A549 (cell line): ENCODE measurements around the gene MAST2. TPM values are rescaled to one million over a fixed set of nuclear protein-coding genes. Genes with fewer than 3 reads are reported as not detected.

Source experiments
- ATAC-seq, 2 experiments: fragments of 200-7000 bp in 1 of 2; fragments of >200 bp in 1 of 2; cut with Nextera tagmentation in 1 of 2; cut with Tn5 transposase in 1 of 2; 3 replicates each; pipeline versions ENCODE4 v1.8.0 to v1.9.1; 2018 to 2020; ENCODE audit warnings: mild to moderate bottlenecking in 1 of 2, moderate library complexity in 1 of 2
- CTCF ChIA-PET: fragments of 300-600 bp; sonication (Branson Sonifier 250); formaldehyde crosslinking; extraction: SDS; loops from one replicate; lab custom pipeline; 2021; ENCODE audit warnings: antibody characterized with exemption, inconsistent platforms; lab: Yijun Ruan, JAX
- POLR2A ChIA-PET: fragments of 350-600 bp; formaldehyde crosslinking; extraction: SDS; loops from one replicate; lab custom pipeline; 2021; ENCODE audit warnings: antibody characterized with exemption, inconsistent platforms; lab: Yijun Ruan, JAX
- DNase-seq, 2 experiments: peaks; one replicate each; pipeline versions ENCODE4 v3.0.0 to v3.0.0-alpha.2; 2011 to 2016; ENCODE audit warnings: low read depth in 1 of 2, low spot score in 1 of 2
- FAIRE-seq: peaks from 2 replicates; lab custom pipeline; 2011; peaks lifted over from hg19 to GRCh38; lab: Jason Lieb, UNC
- H3K27ac ChIP-seq, 2 experiments: fragments of >200 bp; sonication (Bioruptor Twin); formaldehyde crosslinking; 3 replicates each; pipeline ENCODE4 v1.5.1; 2016 to 2017
- H3K4me1 ChIP-seq: fragments of >200 bp; sonication (Bioruptor Twin); formaldehyde crosslinking; 3 replicates; pipeline ENCODE4 v1.6.1; 2016
- H3K4me2 ChIP-seq: fragments of >200 bp; sonication (Bioruptor Twin); formaldehyde crosslinking; 3 replicates; pipeline ENCODE4 v1.6.1; 2016
- H3K4me3 ChIP-seq: fragments of >200 bp; sonication (Bioruptor Twin); formaldehyde crosslinking; 3 replicates; pipeline ENCODE4 v1.5.1; 2016
- H3K9me3 ChIP-seq: fragments of >200 bp; sonication (Bioruptor Twin); formaldehyde crosslinking; 3 replicates; pipeline ENCODE4 v1.6.1; 2016
- CBX8 ChIP-seq: fragments of 200-600 bp; sonication (generic); IDR thresholded peaks from 2 replicates; pipeline ENCODE4 v1.6.1; 2016
- CEBPB ChIP-seq, 2 experiments: fragments of >200 bp in 1 of 2; sonication (Bioruptor Twin) in 1 of 2; formaldehyde crosslinking in 1 of 2; IDR thresholded peaks; 2 replicates each; pipeline ENCODE4 v1.6.1; 2012 to 2016
- CHD4 ChIP-seq: fragments of 200-600 bp; sonication (generic); IDR thresholded peaks from 2 replicates; pipeline ENCODE4 v1.6.1; 2016; ENCODE audit warnings: antibody characterized with exemption, mild to moderate bottlenecking, borderline replicate concordance
- FOSL2 ChIP-seq, 2 experiments: fragments of 450-650 bp in 1 of 2; fragments of >200 bp in 1 of 2; sonication (Bioruptor Twin) in 1 of 2; formaldehyde crosslinking; IDR thresholded peaks; 2 replicates each; pipeline versions ENCODE4 v1.5.0 to v1.6.1; 2016 to 2020; ENCODE audit warnings: mild to moderate bottlenecking in 1 of 2, moderate library complexity in 1 of 2
- FOXS1 ChIP-seq: fragments of 250-450 bp; sonication (Bioruptor Pico); IDR thresholded peaks from 2 replicates; pipeline ENCODE4 v1.5.0; 2020; ENCODE audit warnings: mild to moderate bottlenecking, moderate library complexity
- JUN ChIP-seq, 2 experiments: fragments of >200 bp; sonication (Bioruptor Twin); formaldehyde crosslinking; IDR thresholded peaks; 2 replicates in 1 of 2; 3 replicates in 1 of 2; pipeline ENCODE4 v1.6.1; 2016 to 2017
- MAZ ChIP-seq: fragments of 150-350 bp; IDR thresholded peaks from 2 replicates; pipeline ENCODE4 v1.6.1; 2014; ENCODE audit warnings: antibody characterized with exemption, low read depth, low read length, borderline replicate concordance
- MYC ChIP-seq: IDR thresholded peaks from 2 replicates; pipeline ENCODE4 v1.6.1; 2012; ENCODE audit warnings: mild to moderate bottlenecking, inconsistent platforms, low read length, improper control_type of control experiment, borderline replicate concordance
- NPAS2 ChIP-seq: fragments of 250-450 bp; sonication (Bioruptor Pico); IDR thresholded peaks from 2 replicates; pipeline ENCODE4 v1.8.0; 2022; ENCODE audit warnings: mild to moderate bottlenecking, moderate library complexity, borderline replicate concordance
- NR3C1 ChIP-seq: fragments of >200 bp; sonication (Bioruptor Twin); formaldehyde crosslinking; IDR thresholded peaks from 3 replicates; pipeline ENCODE4 v1.6.1; 2017
- POLR2AphosphoS2 ChIP-seq: conservative IDR thresholded peaks from 2 replicates; pipeline ENCODE4 v1.6.1; 2012; ENCODE audit warnings: low read length, improper control_type of control experiment, inconsistent platforms
- RNF2 ChIP-seq: fragments of 200-600 bp; sonication (generic); IDR thresholded peaks from 2 replicates; pipeline ENCODE4 v1.6.1; 2016; ENCODE audit warnings: low read depth, mild to moderate bottlenecking, antibody characterized with exemption, moderate library complexity, borderline replicate concordance
- TFCP2L1 ChIP-seq: fragments of 250-450 bp; sonication (Bioruptor Pico); IDR thresholded peaks from 2 replicates; pipeline ENCODE4 v1.5.0; 2021; ENCODE audit warnings: mild to moderate bottlenecking
- TP53 ChIP-seq: fragments of 250-450 bp; sonication (Bioruptor Pico); IDR thresholded peaks from 2 replicates; pipeline ENCODE4 v1.5.0; 2021; ENCODE audit warnings: mild to moderate bottlenecking, moderate library complexity
- ZFP36 ChIP-seq: fragments of 450-650 bp; IDR thresholded peaks from 2 replicates; pipeline ENCODE4 v1.6.1; 2014; ENCODE audit warnings: borderline replicate concordance; ENCODE audit not compliant: partially characterized antibody
- WGBS: methylation state at CpG from one replicate; pipeline ENCODE4 v1.1.6; 2017; ENCODE audit errors: missing lambda C conversion rate; 5-methylcytosine and 5-hydroxymethylcytosine counted together
- polyA plus RNA-seq, 4 experiments: library from polyadenylated mRNA; depleted of rRNA in 3 of 4; stranded (reverse); fragments of >200 nt; fragmentation: RNase III in 1 of 4; extraction: RNeasy Plus Mini Kit Qiagen cat#74134 plus additional on column Dnase treatment in 1 of 4; gene quantifications; 2 replicates in 3 of 4; 3 replicates in 1 of 4; pipeline ENCODE4 v1.2.3, GENCODE V29; 2011 to 2017
- TF ChIP-seq, protein P1 (sequence below): IDR thresholded peaks from 2 replicates; pipeline ENCODE4 v1.6.1; 2012
- TF ChIP-seq, protein P2 (sequence below): fragments of >200 bp; sonication (Bioruptor Twin); formaldehyde crosslinking; IDR thresholded peaks from 2 replicates; pipeline ENCODE4 v1.6.1; 2016
- TF ChIP-seq, protein P3 (sequence below): IDR thresholded peaks from 2 replicates; pipeline ENCODE4 v1.6.1; 2012; ENCODE audit warnings: low read depth, borderline replicate concordance
- TF ChIP-seq, protein P4 (sequence below): fragments of 150-350 bp; IDR thresholded peaks from 2 replicates; pipeline ENCODE4 v1.6.1; 2014; ENCODE audit warnings: low read depth, mild to moderate bottlenecking, low read length
- TF ChIP-seq, protein P5 (sequence below): fragments of 250-450 bp; sonication (Bioruptor Pico); IDR thresholded peaks from 2 replicates; pipeline ENCODE4 v1.5.0; 2020; ENCODE audit warnings: low read depth, mild to moderate bottlenecking, moderate library complexity
- TF ChIP-seq, protein P6 (sequence below): fragments of >200 bp; sonication (Bioruptor Twin); formaldehyde crosslinking; IDR thresholded peaks from 3 replicates; pipeline ENCODE4 v1.6.1; 2016
- TF ChIP-seq, protein P7 (sequence below): fragments of >200 bp; sonication (Bioruptor Twin); formaldehyde crosslinking; IDR thresholded peaks from 3 replicates; pipeline ENCODE4 v1.5.1; 2016

MAST2 gene
- polyA plus RNA-seq, 2 of the 4 experiments (the other 2 are of a cell fraction): 19.3 to 20.5 TPM

DNA sequence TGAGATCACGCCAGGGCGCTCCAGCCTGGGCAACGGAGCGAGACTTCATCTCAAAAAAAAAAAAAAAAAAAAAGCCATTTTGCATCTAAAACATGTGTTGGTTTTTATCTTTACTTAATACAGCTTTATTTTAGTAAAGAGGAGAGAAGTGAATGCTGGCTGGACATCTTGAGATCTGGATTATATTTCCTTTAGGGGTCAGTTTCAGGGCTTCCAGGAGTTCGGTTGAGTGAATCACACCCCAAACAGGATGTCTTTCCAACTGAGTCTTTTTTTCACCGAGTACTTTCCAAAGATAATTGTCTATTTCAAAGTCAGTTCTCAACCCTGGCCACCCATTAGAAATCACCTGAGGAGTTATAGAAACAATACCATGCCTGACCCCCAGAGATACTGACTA lies 36.4 kb upstream of the MAST2 start:
- Histone ChIP-seq H3K4me2 (no peak overlapping the region), H3K4me1 (no peaks in the 10 kb centered on the region), H3K4me3 (no peak overlapping the region), H3K9me3 (no peaks in the 10 kb centered on the region)
- POLR2A ChIA-PET: no interaction called here
- CTCF ChIA-PET: no interaction called here
- ATAC-seq: no peak
- WGBS: 88% methylated on average over 6 of the region's 6 CpGs
- TF ChIP-seq, protein P1, sequence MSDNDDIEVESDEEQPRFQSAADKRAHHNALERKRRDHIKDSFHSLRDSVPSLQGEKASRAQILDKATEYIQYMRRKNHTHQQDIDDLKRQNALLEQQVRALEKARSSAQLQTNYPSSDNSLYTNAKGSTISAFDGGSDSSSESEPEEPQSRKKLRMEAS: no peak
- TF ChIP-seq, all 56 proteins: peak for 0
- FAIRE-seq: no peak
- H3K27ac ChIP-seq: no peak overlapping the region
- DNase-seq: no peak

DNA sequence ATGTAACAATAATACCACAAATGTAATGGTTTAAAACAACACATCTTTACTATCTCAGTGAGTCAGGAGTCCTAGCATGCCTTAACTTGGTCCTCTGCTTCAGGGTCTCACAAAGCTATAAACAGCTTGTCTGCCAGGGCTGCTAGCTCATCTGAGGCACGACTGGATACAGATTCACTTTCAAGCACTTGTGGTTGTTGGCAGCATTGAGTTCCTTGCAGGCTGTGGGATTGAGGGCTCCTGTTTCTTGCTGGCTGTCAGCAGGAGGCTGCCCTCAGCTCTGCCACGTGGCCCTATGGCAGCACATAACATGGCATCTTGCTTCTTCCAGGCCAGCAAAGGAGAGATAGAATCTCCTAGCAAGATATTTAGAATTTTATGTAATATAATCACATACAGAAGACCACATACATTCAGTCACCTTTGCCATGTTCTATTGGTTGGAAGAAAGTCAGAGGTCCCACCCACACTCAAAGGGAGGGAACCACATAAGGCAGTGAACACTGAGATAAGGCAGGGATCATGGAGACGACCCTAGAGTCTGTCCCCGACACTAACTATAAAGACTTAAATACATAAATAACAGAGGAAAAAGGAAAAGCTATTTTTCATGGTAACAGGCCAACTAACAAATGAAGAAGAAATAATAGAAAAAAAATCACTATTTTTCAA lies 34.0 kb upstream of the MAST2 start:
- TF ChIP-seq, protein P2, sequence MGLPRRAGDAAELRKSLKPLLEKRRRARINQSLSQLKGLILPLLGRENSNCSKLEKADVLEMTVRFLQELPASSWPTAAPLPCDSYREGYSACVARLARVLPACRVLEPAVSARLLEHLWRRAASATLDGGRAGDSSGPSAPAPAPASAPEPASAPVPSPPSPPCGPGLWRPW: no peak
- TF ChIP-seq TP53 (CRISPR knock-in tag) (no peak), CEBPB (IDR thresholded peaks at IDR 0.05) (no peak), CBX8 (no peak), MAZ (no peak), TFCP2L1 (CRISPR knock-in tag) (no peak), NPAS2 (CRISPR knock-in tag) (no peak), FOSL2 (IDR thresholded peaks at IDR 0.05) (no peak), FOSL2 (CRISPR knock-in tag; IDR thresholded peaks at IDR 0.05) (no peak), POLR2AphosphoS2 (no peak), RNF2 (no peak), FOXS1 (no peak), JUN (IDR thresholded peaks at IDR 0.05) (no peak), CHD4 (no peak)
- TF ChIP-seq, protein P3, sequence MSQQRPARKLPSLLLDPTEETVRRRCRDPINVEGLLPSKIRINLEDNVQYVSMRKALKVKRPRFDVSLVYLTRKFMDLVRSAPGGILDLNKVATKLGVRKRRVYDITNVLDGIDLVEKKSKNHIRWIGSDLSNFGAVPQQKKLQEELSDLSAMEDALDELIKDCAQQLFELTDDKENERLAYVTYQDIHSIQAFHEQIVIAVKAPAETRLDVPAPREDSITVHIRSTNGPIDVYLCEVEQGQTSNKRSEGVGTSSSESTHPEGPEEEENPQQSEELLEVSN: no peak
- TF ChIP-seq, protein P4, sequence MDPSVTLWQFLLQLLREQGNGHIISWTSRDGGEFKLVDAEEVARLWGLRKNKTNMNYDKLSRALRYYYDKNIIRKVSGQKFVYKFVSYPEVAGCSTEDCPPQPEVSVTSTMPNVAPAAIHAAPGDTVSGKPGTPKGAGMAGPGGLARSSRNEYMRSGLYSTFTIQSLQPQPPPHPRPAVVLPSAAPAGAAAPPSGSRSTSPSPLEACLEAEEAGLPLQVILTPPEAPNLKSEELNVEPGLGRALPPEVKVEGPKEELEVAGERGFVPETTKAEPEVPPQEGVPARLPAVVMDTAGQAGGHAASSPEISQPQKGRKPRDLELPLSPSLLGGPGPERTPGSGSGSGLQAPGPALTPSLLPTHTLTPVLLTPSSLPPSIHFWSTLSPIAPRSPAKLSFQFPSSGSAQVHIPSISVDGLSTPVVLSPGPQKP: no peak
- TF ChIP-seq, protein P5, sequence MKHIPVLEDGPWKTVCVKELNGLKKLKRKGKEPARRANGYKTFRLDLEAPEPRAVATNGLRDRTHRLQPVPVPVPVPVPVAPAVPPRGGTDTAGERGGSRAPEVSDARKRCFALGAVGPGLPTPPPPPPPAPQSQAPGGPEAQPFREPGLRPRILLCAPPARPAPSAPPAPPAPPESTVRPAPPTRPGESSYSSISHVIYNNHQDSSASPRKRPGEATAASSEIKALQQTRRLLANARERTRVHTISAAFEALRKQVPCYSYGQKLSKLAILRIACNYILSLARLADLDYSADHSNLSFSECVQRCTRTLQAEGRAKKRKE (CRISPR knock-in tag): no peak
- TF ChIP-seq, protein P6, sequence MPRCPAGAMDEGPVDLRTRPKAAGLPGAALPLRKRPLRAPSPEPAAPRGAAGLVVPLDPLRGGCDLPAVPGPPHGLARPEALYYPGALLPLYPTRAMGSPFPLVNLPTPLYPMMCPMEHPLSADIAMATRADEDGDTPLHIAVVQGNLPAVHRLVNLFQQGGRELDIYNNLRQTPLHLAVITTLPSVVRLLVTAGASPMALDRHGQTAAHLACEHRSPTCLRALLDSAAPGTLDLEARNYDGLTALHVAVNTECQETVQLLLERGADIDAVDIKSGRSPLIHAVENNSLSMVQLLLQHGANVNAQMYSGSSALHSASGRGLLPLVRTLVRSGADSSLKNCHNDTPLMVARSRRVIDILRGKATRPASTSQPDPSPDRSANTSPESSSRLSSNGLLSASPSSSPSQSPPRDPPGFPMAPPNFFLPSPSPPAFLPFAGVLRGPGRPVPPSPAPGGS: no peak
- TF ChIP-seq, all 56 proteins: peak for 0
- Histone ChIP-seq H3K4me2 (no peak overlapping the region), H3K4me3 (no peak overlapping the region), H3K4me1 (no peaks in the 10 kb centered on the region), H3K27ac (no peak overlapping the region), H3K9me3 (no peaks in the 10 kb centered on the region)
- 74% methylated on average over 4 of the region's 4 CpGs for WGBS
- ATAC-seq (no peak; a peak in 1 of 6 replicates), DNase-seq (no peak), FAIRE-seq (no peak)
- ChIA-PET POLR2A (no interaction called here), CTCF (interaction anchor here (0.5 to 1.6 kb wide), 3 partner anchors 11 to 637 kb away, joined by 3 to 4 read pairs (median 3); no protein-coding TSS in a partner anchor)

DNA sequence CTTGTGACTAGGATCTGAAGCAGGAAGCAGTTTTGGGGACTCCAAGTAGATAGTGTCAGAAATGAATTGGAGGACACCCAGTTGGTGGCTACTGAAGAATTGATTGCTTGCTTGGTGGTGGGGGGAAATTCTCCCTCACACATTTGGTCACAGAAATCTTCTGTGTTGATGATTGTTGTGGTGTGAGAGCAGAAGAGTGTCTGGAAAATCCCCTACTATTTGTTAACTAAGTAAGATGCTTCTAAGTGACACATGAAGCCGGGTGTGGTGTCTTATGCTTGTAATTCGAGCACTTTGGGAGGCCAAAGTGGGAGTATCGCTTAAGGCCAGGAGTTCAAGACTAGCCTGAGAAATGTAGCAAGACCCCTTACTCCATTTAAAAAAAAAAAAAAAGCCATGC lies 30.4 kb upstream of the MAST2 start:
- Histone ChIP-seq H3K27ac (no peak overlapping the region), H3K9me3 (no peaks in the 10 kb centered on the region), H3K4me3 (no peak overlapping the region), H3K4me2 (no peak overlapping the region), H3K4me1 (no peaks in the 10 kb centered on the region)
- TF ChIP-seq, protein P7, sequence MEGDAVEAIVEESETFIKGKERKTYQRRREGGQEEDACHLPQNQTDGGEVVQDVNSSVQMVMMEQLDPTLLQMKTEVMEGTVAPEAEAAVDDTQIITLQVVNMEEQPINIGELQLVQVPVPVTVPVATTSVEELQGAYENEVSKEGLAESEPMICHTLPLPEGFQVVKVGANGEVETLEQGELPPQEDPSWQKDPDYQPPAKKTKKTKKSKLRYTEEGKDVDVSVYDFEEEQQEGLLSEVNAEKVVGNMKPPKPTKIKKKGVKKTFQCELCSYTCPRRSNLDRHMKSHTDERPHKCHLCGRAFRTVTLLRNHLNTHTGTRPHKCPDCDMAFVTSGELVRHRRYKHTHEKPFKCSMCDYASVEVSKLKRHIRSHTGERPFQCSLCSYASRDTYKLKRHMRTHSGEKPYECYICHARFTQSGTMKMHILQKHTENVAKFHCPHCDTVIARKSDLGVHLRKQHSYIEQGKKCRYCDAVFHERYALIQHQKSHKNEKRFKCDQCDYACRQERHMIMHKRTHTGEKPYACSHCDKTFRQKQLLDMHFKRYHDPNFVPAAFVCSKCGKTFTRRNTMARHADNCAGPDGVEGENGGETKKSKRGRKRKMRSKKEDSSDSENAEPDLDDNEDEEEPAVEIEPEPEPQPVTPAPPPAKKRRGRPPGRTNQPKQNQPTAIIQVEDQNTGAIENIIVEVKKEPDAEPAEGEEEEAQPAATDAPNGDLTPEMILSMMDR: no peak
- TF ChIP-seq NR3C1: no peak
- TF ChIP-seq, protein P6: no peak
- no peak for TF ChIP-seq ZFP36
- no peak for TF ChIP-seq MYC
- POLR2A ChIA-PET: no interaction called here
- DNase-seq (no peak), FAIRE-seq (no peak), ATAC-seq (no peak)
- WGBS: 59% methylated on average over 3 of the region's 3 CpGs
- CTCF ChIA-PET: no interaction called here
